Uterus (tissue), 4 donors: ENCODE results near the gene ADAMTS2. TPM values are rescaled to one million over a fixed set of nuclear protein-coding genes. Genes with fewer than 3 reads are reported as not detected.

Experiments
- DNase-seq, 2 donors: peaks; one replicate each; pipeline ENCODE4 v3.0.0-alpha.2; 2019 to 2020
- H3K27ac ChIP-seq, 2 donors: fragments of 200-600 bp; sonication (generic); 1 replicate in 1 of 2; 2 replicates in 1 of 2; pipeline ENCODE4 v1.5.1; 2016 to 2018
- H3K27me3 ChIP-seq, 2 donors: fragments of 200-600 bp; sonication (generic); one replicate each; pipeline ENCODE4 v1.5.1; 2018 to 2019; ENCODE audit warnings: control low read depth in 1 of 2
- H3K36me3 ChIP-seq, 2 donors: fragments of 200-600 bp; sonication (generic); one replicate each; pipeline ENCODE4 v1.5.1; 2019; ENCODE audit warnings: control low read depth in 1 of 2
- H3K4me1 ChIP-seq, 2 donors: fragments of 200-600 bp; sonication (generic); one replicate each; pipeline ENCODE4 v1.5.1; 2018 to 2019; ENCODE audit warnings: control low read depth in 1 of 2
- H3K4me3 ChIP-seq, 2 donors: fragments of 200-600 bp; sonication (generic); 1 replicate in 1 of 2; 2 replicates in 1 of 2; pipeline ENCODE4 v1.5.1; 2018 to 2019; ENCODE audit warnings: mild to moderate bottlenecking in 1 of 2
- H3K9me3 ChIP-seq, 2 donors: fragments of 200-600 bp; sonication (generic); one replicate each; pipeline ENCODE4 v1.5.1; 2019; ENCODE audit warnings: control low read depth in 1 of 2
- POLR2A ChIP-seq, 2 donors: fragments of 450-650 bp; IDR thresholded peaks; one replicate each; pipeline ENCODE4 v1.6.1; 2016; ENCODE audit warnings: antibody characterized with exemption in 2 of 2, mild to moderate bottlenecking in 1 of 2, moderate library complexity in 1 of 2
- intact Hi-C: fragments of 100-400 bp; cut with DNase I; formaldehyde crosslinking; loops from one replicate; pipeline ENCODE4 v1.15.1; 2023; ENCODE audit warnings: low total_unique reads
- total RNA-seq, 4 donors: library from RNA; depleted of rRNA in 3 of 4; stranded (reverse); fragments of >200 nt in 3 of 4; gene quantifications; one replicate each; pipeline versions ENCODE4 v1.1.0 to v1.2.4, GENCODE V29; 2014 to 2023
- TF ChIP-seq, protein P1 (sequence below), 4 experiments: fragments of 200-600 bp in 2 of 4; fragments of 450-650 bp in 2 of 4; sonication (generic) in 2 of 4; IDR thresholded peaks; one replicate each; pipeline ENCODE4 v1.5.1; 2016 to 2019; ENCODE audit warnings: antibody characterized with exemption in 4 of 4, mild to moderate bottlenecking in 2 of 4, moderate library complexity in 1 of 4
- donor health status: DM: yes; HTN: yes; CAD: no.

The ADAMTS2 gene
- total RNA-seq, 4 donors from 2014 or later = 4.1 to 97.1 (median 40.3) TPM

DNA sequence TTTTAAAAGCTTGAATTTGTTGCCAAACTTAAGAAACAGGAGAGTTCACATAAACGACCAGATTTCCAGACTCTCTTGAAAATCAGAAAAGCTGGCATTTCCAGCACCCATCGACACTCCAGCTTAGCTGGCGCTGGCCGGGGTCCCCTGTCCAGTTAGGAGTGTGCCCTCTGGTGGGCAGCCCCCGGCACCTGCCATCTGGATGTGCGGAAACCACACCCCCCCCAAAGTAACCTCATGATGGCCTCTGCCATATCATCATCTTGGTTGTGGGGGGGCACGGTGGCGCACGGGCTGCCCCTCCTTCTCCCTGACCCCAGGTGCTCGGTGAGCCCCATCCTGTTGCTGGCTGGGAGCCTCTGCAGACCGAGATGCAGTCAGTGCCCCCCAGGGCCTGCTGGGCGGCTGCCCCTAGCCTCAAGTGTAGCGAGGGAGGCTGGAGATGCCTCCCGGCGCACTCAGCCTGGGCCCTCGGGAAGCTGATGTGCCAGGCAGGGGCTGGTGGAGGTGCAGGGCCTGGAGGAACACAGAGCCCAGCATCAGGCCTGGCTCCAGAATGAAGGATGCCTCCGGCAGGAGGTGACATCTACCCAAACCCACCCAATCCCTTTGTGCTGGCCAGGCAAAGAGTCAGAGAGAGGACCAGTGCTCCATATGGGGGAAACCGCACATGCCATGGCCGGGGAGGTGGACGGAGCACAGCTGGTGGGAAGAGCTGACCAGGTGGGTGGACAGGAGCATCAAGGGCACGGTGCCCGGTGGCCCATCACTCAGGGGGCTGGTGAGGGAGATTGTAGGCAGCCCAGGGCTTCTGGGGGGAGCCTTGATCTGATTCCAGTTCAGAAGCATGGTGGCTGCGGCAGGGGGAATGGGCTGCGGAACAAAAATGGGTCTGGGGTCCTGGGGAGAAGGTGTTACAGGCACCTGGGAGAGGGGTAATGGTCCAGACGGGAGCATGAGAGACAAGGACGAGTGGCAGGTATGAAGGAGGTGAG lies 70.6 kb downstream of the ADAMTS2 start:
- intact Hi-C loops = no loop called here
- DNase-seq = peak; percentile 29 to 36
- H3K27ac ChIP-seq = peak overlapping the region; percentile 89 to 98
- peaks cover 20 to 57% of the 10 kb centered on the region in 2 donors for H3K4me1 ChIP-seq
- H3K36me3 ChIP-seq = no peaks in the 10 kb centered on the region
- no peak overlapping the region for H3K4me3 ChIP-seq
- H3K9me3 ChIP-seq = no peaks in the 10 kb centered on the region
- H3K27me3 ChIP-seq = no peaks in the 10 kb centered on the region
- TF ChIP-seq, protein P1, sequence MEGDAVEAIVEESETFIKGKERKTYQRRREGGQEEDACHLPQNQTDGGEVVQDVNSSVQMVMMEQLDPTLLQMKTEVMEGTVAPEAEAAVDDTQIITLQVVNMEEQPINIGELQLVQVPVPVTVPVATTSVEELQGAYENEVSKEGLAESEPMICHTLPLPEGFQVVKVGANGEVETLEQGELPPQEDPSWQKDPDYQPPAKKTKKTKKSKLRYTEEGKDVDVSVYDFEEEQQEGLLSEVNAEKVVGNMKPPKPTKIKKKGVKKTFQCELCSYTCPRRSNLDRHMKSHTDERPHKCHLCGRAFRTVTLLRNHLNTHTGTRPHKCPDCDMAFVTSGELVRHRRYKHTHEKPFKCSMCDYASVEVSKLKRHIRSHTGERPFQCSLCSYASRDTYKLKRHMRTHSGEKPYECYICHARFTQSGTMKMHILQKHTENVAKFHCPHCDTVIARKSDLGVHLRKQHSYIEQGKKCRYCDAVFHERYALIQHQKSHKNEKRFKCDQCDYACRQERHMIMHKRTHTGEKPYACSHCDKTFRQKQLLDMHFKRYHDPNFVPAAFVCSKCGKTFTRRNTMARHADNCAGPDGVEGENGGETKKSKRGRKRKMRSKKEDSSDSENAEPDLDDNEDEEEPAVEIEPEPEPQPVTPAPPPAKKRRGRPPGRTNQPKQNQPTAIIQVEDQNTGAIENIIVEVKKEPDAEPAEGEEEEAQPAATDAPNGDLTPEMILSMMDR (IDR thresholded peaks at IDR 0.05) = no peak
- no peak for TF ChIP-seq POLR2A (IDR thresholded peaks at IDR 0.05)

DNA sequence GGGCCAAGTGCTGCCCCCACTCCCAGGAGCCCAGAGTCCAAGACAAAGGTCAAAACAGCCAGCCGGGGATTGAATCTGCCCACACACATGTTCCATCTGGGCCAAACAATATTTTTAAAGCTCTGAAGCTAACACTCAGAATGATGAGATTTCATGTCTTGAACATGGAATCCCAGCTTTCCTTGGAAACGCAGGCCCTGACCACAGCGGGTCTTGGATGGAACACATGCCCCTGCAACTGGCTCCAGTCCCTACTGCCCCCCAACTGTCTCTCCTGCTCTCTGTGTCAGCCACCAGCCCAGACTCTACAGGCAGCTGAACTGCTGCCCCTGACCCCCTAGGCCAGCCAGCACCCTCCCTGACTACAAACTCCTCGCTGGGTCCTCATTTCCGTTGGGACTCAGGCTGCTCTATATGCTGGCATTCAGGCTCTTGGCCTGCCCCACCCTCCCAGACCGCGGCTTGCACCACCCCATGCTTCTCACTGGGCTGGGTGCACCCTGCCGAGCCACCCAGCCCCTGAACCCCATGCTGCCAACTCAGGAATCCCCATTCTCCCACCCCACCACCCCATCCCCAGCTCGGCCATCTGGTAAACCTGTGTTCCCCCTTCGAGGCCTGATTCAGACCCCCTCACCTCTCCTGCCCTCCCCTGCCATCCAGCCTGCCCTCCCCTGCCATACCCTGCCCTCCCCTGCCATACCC lies 71.7 kb downstream of the ADAMTS2 start:
- TF ChIP-seq, protein P1 (IDR thresholded peaks at IDR 0.05) = no peak
- TF ChIP-seq POLR2A (IDR thresholded peaks at IDR 0.05) = no peak
- intact Hi-C loops = no loop called here
- Histone ChIP-seq H3K9me3 (no peaks in the 10 kb centered on the region), H3K27ac (peak overlapping the region; percentile 89 to 98), H3K4me3 (no peak overlapping the region), H3K4me1 (peaks cover 20 to 58% of the 10 kb centered on the region in 2 donors), H3K36me3 (no peaks in the 10 kb centered on the region), H3K27me3 (no peaks in the 10 kb centered on the region)
- peak; percentile 15 to 18 for DNase-seq

DNA sequence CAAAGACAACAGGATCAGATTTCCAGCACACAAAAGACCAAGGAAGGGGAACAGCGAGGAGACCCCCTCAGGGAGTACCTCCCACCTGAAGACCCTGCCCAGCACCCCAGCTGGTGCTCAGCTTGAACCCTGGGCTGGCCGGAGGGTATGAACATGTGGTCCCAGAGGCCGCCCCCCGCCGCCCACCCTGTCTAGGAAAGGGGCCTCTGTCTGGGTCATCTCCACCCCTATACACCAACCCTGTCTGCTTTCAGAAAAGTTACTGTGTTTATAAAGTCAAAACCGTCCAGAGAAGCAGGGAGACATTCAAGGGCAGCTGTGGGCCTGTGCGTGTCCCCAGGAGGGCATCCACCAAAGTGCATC lies 72.2 kb downstream of the ADAMTS2 start:
- no peaks in the 10 kb centered on the region for H3K27me3 ChIP-seq
- H3K27ac ChIP-seq = peak overlapping the region; percentile 89 to 98
- DNase-seq = peak in 1 of 2 donors; percentile 19
- peaks cover 20 to 53% of the 10 kb centered on the region in 2 donors for H3K4me1 ChIP-seq
- H3K4me3 ChIP-seq = no peak overlapping the region
- H3K36me3 ChIP-seq = no peaks in the 10 kb centered on the region
- TF ChIP-seq POLR2A (IDR thresholded peaks at IDR 0.05) = no peak
- TF ChIP-seq, protein P1 (IDR thresholded peaks at IDR 0.05) = no peak
- no peaks in the 10 kb centered on the region for H3K9me3 ChIP-seq
- intact Hi-C loops = no loop called here

DNA sequence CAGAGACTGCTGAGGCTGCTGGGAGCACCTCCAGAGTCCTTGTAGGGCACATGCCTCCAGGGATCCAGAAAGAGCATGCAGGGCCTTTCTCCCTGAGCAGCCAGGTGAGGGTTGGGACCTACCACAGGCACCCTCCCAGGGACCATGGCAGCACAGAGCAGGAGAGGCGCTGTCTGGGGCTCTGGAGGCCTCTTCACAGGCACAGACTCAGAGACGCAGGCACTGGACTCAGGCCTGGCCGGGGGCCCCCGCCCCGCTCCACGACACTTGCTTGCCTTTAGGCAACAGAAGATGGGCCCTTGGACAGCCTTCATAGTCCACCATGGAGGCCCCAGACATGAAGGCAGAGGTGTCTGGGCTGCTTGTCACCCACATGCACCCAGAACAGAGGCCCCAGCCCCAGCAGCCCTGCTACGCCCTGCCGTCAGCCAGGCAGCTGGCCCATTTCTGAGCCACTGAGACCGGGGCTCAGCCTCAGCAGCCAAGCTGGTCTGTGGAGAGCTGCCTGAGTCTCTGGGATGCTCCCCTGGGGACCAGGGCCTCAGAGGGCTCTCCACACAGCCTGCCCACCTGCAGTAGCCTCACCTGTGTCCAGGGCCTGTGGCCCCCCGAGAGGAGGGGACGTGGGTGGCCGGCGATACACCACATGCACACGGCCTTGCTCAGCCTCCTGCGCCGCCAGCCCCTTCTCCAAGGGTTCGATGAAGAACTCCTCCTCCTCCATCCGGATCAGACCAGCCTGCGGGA lies 72.8 kb downstream of the ADAMTS2 start:
- Histone ChIP-seq H3K4me3 (no peak overlapping the region), H3K4me1 (peaks cover 20 to 55% of the 10 kb centered on the region in 2 donors), H3K36me3 (no peaks in the 10 kb centered on the region), H3K9me3 (no peaks in the 10 kb centered on the region), H3K27me3 (no peaks in the 10 kb centered on the region), H3K27ac (peak overlapping the region; percentile 89 to 98)
- intact Hi-C loops = no loop called here
- TF ChIP-seq POLR2A (IDR thresholded peaks at IDR 0.05) = no peak
- TF ChIP-seq, protein P1 (IDR thresholded peaks at IDR 0.05) = no peak
- DNase-seq = peak; percentile 19 to 28
